ENCODE data around the gene SLC16A10.
"Not testable (repeated sequence)": the region's sequence is repeated elsewhere in the genome, so short reads cannot be mapped to it uniquely, and the experiment has no call there.

Gene SLC16A10, protein sequence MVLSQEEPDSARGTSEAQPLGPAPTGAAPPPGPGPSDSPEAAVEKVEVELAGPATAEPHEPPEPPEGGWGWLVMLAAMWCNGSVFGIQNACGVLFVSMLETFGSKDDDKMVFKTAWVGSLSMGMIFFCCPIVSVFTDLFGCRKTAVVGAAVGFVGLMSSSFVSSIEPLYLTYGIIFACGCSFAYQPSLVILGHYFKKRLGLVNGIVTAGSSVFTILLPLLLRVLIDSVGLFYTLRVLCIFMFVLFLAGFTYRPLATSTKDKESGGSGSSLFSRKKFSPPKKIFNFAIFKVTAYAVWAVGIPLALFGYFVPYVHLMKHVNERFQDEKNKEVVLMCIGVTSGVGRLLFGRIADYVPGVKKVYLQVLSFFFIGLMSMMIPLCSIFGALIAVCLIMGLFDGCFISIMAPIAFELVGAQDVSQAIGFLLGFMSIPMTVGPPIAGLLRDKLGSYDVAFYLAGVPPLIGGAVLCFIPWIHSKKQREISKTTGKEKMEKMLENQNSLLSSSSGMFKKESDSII

DNA sequence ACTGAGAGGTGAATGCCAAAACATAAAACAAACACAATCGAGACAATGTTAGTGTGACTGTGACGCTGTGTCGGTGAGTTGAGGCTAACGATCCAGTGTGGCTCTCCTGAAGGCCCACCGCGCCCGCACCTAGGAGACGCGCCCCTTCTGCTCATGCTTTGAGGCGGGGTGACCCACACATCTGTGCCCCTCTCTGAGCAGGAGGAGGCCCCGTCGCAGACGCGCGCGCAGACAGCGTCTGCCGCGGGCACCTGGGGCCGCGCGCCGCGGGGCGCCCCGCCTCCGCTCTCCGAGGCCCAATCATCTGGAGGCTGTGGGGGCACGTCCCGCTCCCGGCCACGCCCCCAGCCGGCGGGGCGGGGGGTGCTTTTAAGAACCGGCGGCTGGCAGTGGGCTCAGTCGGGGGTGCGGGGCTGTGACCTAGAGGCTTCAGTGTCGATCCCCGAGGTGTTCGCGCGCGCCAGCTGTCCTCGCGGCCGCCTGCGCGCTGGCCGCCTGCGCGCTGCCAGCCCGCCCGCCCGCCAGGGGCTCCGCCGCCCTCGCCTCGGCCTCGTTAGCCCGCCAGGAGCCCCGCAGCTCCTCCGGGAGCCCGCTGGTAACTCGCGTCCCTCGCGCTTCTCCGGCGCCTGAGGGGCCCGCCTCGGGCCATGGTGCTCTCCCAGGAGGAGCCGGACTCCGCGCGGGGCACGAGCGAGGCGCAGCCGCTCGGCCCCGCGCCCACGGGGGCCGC lies at the start of gene SLC16A10:
SLC16A10 (plus strand) TSS at position 398 of the 730 bp plus-strand sequence; CDS start at position 648, 250 bp downstream.
- peak; percentile 61 to 62 for DNase-seq (ENCODE audit: low read depth in 2 of 2)

DNA sequence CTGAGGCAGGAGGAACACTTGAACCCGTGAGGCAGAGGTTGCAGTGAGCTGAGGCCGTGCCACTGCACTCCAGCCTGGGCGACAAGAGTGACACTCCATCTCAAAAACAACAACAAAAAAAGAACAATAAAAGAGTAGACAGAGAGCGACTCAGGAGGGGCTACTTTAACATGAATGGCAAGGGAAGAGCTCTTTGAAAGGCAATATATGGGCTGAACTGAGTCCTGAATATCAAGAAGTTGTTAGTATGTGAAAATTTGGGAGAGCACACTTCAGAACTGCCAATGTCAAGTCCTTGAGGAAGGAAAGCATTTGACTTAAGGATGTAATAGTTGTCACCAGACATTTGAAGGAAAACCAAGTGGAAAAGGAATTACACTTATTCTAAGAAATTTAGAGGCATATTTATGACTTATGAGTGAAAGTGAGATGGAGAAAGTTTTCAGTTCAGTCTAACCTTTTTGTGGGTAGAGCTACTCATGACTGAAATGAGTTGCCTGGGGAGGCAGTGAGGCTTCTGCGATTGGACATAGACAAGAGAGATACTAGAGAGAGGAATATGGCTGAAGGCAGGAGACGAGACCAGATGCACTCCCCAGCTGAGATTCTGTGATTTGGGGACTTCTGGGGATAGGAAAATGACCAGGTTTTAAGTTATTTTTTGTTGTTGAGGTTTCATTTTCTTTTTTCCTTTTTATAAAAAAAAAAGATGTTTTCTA lies 48.6 kb upstream of the SLC16A10 start:
- DNase-seq (ENCODE audit: low read depth in 2 of 2) = no peak

- no peak for DNase-seq (ENCODE audit: low read depth in 2 of 2)
Measured at GRCh38 chr6:111041917-111042316, 45.4 kb upstream of the SLC16A10 start.

DNA sequence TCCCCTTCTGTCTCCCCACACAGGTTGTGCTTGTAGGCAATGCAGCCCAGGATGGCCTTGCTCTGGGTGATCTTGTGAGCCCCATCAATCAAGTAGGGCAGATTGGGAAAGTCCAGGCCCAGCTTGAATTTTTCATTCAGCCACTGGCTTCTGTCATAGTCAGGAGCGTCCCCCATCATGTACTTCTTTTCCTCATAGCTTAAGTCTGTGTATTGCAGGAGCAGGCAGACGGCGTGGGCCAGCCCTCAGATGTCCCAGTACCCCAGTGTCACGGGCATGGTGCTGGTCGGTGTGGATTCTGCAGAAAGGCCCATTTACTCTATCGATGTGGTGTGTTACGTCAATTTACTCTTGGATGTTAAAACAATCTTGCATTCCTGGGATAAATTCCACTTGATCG lies 40.1 kb upstream of the SLC16A10 start:
- no peak for DNase-seq (ENCODE audit: low read depth in 2 of 2)

GRCh38 chr6:111050261-111051023 lies 36.9 kb upstream of the SLC16A10 start:
- DNase-seq (ENCODE audit: low read depth in 2 of 2) = no peak

- no peak for DNase-seq (ENCODE audit: low read depth in 2 of 2)
Measured at GRCh38 chr6:111052171-111052570, 35.1 kb upstream of the SLC16A10 start.

DNA sequence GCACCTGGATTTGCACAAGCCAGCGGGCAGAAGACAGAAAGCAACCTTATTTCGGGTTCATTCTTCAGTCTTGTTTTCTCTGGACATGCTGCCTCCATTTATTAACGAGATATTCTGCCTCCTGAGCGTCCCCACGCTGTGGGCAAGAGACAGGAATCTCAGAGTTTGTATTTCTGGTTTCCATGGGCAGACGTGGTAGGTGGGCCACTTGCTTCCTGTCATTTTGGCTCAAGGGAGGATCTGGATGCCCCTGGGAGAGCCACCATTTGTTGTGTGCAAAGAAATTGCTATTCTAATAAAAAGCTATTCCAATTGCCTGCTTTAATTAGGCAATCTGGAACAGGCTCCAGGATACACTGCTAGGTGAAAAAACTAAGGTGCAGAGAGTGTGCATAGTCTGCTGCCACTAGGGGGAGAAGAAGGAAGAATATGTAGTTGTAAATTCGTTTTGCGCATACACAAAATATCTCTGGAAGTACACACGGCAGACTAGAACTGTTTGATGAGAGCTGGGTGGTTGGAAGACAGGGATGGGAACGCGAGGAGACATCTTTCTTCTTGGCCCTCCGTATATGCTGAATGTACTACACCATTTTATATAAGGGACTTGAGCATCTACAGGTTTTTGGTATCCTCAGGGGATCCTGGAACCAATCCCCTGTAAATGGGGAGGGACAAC lies 30.1 kb upstream of the SLC16A10 start:
- no peak for DNase-seq (ENCODE audit: low read depth in 2 of 2)

DNA sequence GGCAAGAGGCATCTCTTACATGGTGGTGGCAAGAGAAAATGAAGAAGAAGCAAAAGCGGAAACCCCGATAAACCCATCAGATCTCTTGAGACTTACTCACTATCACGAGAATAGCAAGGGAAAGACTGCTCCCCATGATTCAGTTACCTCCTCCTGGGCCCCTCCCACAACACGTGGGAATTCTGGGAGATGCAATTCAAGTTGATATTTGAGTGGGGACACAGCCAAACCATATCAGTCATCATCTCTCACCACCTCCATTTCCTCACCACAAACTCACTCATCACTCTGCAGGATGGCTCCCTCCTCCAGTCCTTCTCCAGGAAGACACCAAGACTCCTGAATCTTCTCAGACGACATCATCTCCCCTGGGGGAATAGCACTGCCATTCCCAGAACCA lies 25.8 kb upstream of the SLC16A10 start:
- DNase-seq (ENCODE audit: low read depth in 2 of 2) = no peak

- DNase-seq (ENCODE audit: low read depth in 2 of 2) = not testable (repeated sequence)
Measured at GRCh38 chr6:111061985-111062384, 25.3 kb upstream of the SLC16A10 start.

GRCh38 chr6:111062860-111063259 lies 24.4 kb upstream of the SLC16A10 start:
- not testable (repeated sequence) for DNase-seq (ENCODE audit: low read depth in 2 of 2)

DNA sequence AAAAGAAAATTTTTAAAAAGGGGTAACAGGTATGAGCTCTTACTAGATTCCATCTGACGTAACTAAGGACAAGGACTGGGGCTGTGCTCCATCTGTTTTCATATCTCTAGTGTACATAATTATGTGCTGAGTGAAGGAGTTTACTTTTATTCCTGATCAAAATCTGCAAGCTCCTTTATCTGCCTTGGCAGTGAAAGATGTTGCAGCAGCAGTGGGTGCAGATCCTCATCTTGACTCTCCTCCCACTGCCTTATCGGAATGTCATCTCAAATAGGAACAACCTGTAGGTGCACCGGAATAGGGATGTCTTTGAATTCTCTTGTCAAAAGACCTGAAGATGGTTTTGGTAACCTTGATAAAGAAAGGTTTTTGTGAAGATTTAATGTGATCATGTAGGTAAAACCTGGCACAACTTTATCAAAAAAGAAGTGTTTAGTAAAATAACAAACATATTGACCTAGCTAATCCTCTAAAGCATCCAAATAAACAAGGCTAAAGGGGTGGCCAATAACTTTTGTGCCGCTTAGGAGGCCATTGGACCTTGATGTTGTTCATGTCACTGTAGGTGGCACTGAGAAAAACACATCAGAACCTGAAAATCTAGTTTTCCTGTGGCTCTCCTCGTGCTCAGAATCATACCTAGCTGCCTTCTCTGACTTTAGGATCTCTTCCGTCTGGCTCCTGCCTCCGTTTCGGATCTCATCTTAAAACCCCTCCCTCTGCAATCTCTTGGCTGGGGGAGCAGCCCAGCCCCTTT lies 19.0 kb upstream of the SLC16A10 start:
- DNase-seq (ENCODE audit: low read depth in 2 of 2) = no peak

GRCh38 chr6:111068866-111069234 lies 18.5 kb upstream of the SLC16A10 start:
- DNase-seq (ENCODE audit: low read depth in 2 of 2) = no peak

DNA sequence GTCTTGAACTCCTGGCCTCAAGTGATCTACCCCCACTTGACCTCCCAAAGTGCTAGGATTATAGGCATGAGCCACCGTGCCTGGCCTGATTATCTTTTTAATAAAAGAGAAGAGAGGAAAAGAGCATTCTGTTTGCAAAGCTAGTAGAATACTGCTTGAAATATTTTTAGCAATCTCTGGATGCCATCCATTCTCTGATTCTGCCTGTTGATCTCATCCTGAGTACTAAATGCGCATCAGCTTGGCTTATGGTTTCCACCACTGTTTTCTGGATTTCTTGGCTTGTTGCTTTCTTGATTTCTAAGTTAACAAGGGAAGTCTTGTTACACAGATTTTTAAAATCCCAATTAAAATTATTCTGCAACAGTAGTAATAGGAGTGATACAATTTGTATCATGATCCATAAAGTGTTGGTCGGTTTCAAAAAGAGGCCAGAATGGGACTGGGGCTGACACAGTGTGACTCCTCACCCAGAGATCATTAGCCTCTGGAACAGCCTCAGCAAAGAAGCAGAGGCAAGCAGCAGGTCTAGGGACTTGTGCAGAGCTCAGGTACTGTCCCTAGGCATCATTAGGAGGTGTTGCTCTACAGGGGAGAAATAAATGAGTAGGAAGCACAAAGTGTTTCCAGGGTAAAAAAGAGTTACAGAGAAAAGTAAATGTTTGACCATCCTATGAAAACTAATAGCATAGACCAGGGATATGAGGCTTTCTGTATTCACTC lies 17.8 kb upstream of the SLC16A10 start:
- no peak for DNase-seq (ENCODE audit: low read depth in 2 of 2)

DNA sequence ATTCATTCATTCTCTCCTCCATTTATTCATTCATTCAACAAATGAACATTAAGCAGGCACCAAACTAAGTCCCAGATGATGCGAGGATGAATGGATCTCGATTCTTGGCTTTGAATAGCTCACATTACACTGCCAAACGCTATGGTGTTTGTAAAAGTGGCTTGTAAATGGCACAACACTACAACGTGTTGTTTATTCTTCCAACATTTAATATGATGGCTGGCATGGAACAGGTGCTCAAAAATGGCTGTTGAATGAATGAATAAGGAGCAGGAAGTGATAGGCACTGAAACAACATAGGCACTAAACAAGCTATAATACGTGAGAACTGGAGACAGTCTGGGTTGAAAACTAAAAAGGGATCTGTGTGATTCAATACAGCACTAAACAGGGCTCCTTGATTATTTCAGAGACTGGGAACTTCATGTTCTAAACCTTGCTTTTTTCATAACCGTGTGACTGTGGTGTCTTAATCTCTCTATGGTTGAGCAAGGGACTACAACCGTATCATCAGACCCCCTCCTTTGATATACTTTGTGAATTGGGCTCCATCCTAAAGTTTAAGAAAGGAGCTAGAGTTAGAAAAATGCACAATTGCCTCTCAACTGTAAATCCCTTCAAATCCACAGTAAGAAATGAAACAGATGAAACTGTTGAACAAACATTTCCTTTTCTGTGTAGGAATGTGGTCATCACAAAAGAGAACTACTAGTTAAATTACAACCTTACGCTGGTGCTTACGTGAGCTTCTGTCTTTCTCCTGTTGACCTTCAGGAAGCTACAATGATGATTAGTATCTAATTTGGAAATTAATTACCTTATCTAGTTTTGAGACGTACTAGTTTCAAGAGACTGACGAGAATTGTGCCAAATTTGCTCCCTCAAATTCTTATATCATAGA lies 16.9 kb upstream of the SLC16A10 start:
- no peak for DNase-seq (ENCODE audit: low read depth in 2 of 2)

DNA sequence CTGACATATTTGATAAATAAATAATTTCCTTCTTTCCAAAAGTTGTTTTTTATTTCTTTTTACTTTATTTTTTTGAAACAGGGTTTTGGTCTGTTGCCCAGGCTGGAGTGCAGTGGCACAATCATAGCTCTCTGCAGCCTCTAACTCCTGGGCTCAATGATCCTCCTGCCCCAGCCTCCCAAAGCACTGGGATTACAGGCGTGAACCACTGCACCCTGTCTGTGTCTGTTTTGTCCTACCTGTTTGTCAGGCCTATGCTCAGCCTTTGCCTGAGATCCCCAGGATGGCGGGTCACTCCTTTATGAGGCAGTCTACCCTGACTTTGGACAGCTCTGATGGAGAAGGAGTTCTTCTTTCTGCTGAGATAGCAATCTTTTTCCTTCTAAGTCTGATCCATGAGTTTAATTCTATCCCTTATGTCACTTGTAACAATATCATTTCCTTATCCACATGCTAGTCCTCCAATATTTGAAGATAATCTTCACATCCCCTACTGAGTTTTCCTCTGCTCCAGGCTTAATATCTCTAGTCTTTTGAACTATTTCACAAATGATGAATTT lies 14.4 kb upstream of the SLC16A10 start:
- DNase-seq (ENCODE audit: low read depth in 2 of 2) = no peak

DNA sequence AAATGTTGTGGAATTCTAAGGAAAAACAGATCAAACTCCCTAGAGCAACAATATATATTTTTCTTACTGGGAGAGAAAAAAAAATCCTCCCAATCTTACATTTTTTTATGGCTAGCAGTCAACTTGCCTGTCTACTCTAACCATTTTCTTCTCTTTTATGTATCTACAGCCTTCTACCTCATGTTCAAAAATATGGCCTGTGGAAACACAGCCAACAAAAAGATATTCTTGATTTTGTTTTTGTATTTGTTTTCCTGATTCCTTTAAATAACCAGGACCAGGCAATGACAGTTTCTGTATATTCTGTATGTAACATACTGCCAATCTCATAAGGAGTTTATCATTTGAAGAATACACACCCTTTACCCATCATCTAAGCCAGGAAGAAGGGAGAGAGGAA lies 13.0 kb upstream of the SLC16A10 start:
- no peak for DNase-seq (ENCODE audit: low read depth in 2 of 2)

DNA sequence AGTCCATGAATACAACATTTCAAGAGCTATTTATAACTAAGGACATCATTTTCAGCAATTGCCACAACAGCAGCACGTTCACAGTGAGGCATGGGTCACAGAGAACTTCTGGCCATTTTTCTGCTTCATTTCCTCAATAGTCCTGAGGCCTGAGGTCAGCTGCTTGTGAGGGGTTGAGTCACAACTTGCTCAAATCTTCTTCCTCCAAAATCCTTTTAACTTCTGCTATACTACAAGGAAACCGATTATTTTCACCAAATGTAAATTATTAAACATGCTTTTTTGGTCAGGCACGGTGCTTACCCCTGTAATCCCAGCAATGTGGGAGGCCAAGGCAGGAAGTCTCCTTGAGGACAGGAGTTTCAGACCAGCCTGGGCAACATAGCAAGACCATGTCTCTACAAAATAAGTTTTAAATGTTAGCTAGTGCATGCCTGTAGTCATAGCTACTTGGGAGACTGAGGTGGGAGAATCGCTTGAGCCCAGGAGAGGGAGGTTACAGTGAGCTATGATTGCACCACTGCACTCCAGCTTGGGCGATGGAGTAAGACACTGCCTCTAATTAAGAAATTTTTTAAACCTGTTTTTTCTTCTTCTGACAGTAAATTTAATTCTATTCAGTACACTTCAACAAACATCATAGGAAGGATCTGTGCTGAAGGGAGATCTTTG lies 11.1 kb upstream of the SLC16A10 start:
- DNase-seq (ENCODE audit: low read depth in 2 of 2) = no peak

DNA sequence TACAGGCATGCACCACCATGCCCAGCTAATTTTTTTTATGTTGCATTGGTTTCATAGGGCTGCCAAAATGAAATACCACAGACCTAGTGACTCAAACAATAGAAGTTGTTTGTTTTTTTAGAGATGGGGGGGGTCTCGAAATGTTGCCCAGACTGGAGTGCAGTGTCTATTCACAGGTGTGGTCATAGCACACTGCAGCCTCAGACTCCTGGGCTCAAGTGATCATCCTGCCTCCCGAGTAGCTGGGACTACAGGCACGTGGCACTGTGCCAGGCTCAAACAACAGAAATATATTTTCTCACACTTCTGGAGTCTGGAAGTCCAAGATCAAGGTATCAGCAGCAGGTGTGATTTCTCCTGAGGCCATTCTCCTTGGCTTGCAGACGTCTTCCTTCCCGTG lies 6.6 kb upstream of the SLC16A10 start:
- DNase-seq (ENCODE audit: low read depth in 2 of 2) = no peak

Measured in stimulated activated CD8-positive, alpha-beta memory T cell treated with anti-CD3 and anti-CD28 coated beads, Interleukin-7, amount 100 ng/mL, for 1 hour (primary cell).